HepG2 (cell line): ENCODE results near the gene ARF4. TPM values are rescaled to one million over a fixed set of nuclear protein-coding genes. Genes with fewer than 3 reads are reported as not detected.

Experiments
- ARNT ChIP-seq: fragments of 450-650 bp; IDR thresholded peaks from 2 replicates; pipeline ENCODE4 v1.6.1; 2017
- ASH2L ChIP-seq: fragments of 300-600, 200-600 bp; sonication (generic); IDR thresholded peaks from 2 replicates; pipeline ENCODE4 v1.7.0; 2017; ENCODE audit warnings: low read depth, mild to moderate bottlenecking, moderate library complexity, mixed read lengths, low read length; ENCODE audit not compliant: insufficient read length
- CREM ChIP-seq, 2 experiments: sonication (generic) in 1 of 2; formaldehyde crosslinking in 1 of 2; IDR thresholded peaks; 2 replicates each; pipeline versions ENCODE4 v1.4.0 to v1.6.1; 2016 to 2020; ENCODE audit warnings: antibody characterized with exemption in 1 of 2, mild to moderate bottlenecking in 1 of 2, missing genetic modification reagents in 1 of 2
- CTCF ChIP-seq: sonication (generic); formaldehyde crosslinking; IDR thresholded peaks from 2 replicates; pipeline ENCODE4 v1.5.0; 2020; ENCODE audit warnings: mild to moderate bottlenecking, missing genetic modification reagents, moderate library complexity
- HNRNPLL ChIP-seq: fragments of 200-400 bp; formaldehyde crosslinking; IDR thresholded peaks from 2 replicates; pipeline ENCODE4 v1.6.1; 2017; ENCODE audit warnings: mild to moderate bottlenecking, low read depth, low read length; ENCODE audit not compliant: poor library complexity, severe bottlenecking
- KLF9 ChIP-seq: IDR thresholded peaks from 2 replicates; pipeline ENCODE4 v1.6.1; 2016; ENCODE audit warnings: low read depth
- MAFF ChIP-seq: IDR thresholded peaks from 2 replicates; pipeline ENCODE4 v1.6.1; 2011; ENCODE audit warnings: low read depth, low read length, improper control_type of control experiment
- MXD4 ChIP-seq: IDR thresholded peaks from 2 replicates; pipeline ENCODE4 v1.6.1; 2016; ENCODE audit warnings: mild to moderate bottlenecking, missing biosample characterization, missing genetic modification reagents
- RELA ChIP-seq: sonication (generic); formaldehyde crosslinking; IDR thresholded peaks from 2 replicates; pipeline ENCODE4 v1.4.0; 2020; ENCODE audit warnings: missing genetic modification reagents
- RXRB ChIP-seq: IDR thresholded peaks from 2 replicates; pipeline ENCODE4 v1.6.1; 2016; ENCODE audit warnings: borderline replicate concordance, missing genetic modification reagents, missing compliant biosample characterization
- SAP130 ChIP-seq: IDR thresholded peaks from 2 replicates; pipeline ENCODE4 v1.6.1; 2016; ENCODE audit warnings: low read depth
- ZNF513 ChIP-seq: sonication (generic); formaldehyde crosslinking; conservative IDR thresholded peaks from 2 replicates; pipeline ENCODE4 v1.5.0; 2020; ENCODE audit warnings: missing genetic modification reagents
- polyA plus RNA-seq, 8 experiments: library from polyadenylated mRNA; depleted of rRNA in 3 of 8; stranded (reverse) in 7 of 8; unstranded in 1 of 8; fragments of >200 nt; fragmentation: Illumina TruSeq in 4 of 8; extraction: Trizol in 4 of 8; gene quantifications; 2 replicates each; pipeline versions ENCODE4 v1.2.1 to v1.2.3, GENCODE V29; 2011 to 2016; ENCODE audit warnings: low read depth in 4 of 8, missing spikeins in 1 of 8, mixed read lengths in 1 of 8; ENCODE audit not compliant: insufficient read depth in 1 of 8
- total RNA-seq, 5 experiments: library from RNA; depleted of rRNA; stranded (reverse); fragments of >200 nt; fragmentation: Illumina TruSeq; extraction: Trizol; gene quantifications; 2 replicates each; pipeline ENCODE4 v1.2.3, GENCODE V29; 2016; ENCODE audit warnings: low read depth in 1 of 5
- TF ChIP-seq, protein P1 (sequence below): sonication (generic); formaldehyde crosslinking; IDR thresholded peaks from 2 replicates; pipeline ENCODE4 v1.8.0; 2023; ENCODE audit warnings: mild to moderate bottlenecking, missing genetic modification reagents
- TF ChIP-seq, protein P2 (sequence below): sonication (generic); formaldehyde crosslinking; IDR thresholded peaks from 2 replicates; pipeline ENCODE4 v1.5.1; 2020; ENCODE audit warnings: mild to moderate bottlenecking, missing genetic modification reagents, moderate library complexity
- TF ChIP-seq, protein P3 (sequence below): sonication (generic); formaldehyde crosslinking; IDR thresholded peaks from 2 replicates; pipeline ENCODE4 v1.4.0; 2020; ENCODE audit warnings: missing genetic modification reagents

The ARF4 gene
- total and polyA plus RNA-seq, 2 of the 13 experiments (the other 11 are each of a cell fraction or from before 2014, with no cell fraction given), result 184 to 250 TPM

GRCh38 chr3:57544181-57545125, 52.7 kb downstream of the ARF4 start, which contains the start of gene DNAH12 (continued):
- TF ChIP-seq, protein P1, sequence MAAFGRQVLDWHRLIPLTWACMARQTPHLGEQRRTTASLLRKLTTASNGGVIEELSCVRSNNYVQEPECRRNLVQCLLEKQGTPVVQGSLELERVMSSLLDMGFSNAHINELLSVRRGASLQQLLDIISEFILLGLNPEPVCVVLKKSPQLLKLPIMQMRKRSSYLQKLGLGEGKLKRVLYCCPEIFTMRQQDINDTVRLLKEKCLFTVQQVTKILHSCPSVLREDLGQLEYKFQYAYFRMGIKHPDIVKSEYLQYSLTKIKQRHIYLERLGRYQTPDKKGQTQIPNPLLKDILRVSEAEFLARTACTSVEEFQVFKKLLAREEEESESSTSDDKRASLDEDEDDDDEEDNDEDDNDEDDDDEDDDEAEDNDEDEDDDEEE (CRISPR knock-in tag), result no peak
- TF ChIP-seq ARNT (no peak), ZNF513 (CRISPR knock-in tag) (no peak), KLF9 (CRISPR knock-in tag) (no peak), RXRB (CRISPR knock-in tag) (peak; percentile 18; the same call in 1 of the 2 replicates), CTCF (CRISPR knock-in tag) (0 out of 2 replicates have a peak, but pooled peaks have one; percentile 13), ASH2L (no peak), MAFF (peak; percentile 52; the same call in 1 of the 2 replicates), RELA (CRISPR knock-in tag) (no peak), SAP130 (CRISPR knock-in tag) (peak; percentile 74), CREM (IDR thresholded peaks at IDR 0.05) (no peak), CREM (CRISPR knock-in tag; IDR thresholded peaks at IDR 0.05) (no peak), HNRNPLL (peak; percentile 55), MXD4 (no peak)
- TF ChIP-seq, protein P2, sequence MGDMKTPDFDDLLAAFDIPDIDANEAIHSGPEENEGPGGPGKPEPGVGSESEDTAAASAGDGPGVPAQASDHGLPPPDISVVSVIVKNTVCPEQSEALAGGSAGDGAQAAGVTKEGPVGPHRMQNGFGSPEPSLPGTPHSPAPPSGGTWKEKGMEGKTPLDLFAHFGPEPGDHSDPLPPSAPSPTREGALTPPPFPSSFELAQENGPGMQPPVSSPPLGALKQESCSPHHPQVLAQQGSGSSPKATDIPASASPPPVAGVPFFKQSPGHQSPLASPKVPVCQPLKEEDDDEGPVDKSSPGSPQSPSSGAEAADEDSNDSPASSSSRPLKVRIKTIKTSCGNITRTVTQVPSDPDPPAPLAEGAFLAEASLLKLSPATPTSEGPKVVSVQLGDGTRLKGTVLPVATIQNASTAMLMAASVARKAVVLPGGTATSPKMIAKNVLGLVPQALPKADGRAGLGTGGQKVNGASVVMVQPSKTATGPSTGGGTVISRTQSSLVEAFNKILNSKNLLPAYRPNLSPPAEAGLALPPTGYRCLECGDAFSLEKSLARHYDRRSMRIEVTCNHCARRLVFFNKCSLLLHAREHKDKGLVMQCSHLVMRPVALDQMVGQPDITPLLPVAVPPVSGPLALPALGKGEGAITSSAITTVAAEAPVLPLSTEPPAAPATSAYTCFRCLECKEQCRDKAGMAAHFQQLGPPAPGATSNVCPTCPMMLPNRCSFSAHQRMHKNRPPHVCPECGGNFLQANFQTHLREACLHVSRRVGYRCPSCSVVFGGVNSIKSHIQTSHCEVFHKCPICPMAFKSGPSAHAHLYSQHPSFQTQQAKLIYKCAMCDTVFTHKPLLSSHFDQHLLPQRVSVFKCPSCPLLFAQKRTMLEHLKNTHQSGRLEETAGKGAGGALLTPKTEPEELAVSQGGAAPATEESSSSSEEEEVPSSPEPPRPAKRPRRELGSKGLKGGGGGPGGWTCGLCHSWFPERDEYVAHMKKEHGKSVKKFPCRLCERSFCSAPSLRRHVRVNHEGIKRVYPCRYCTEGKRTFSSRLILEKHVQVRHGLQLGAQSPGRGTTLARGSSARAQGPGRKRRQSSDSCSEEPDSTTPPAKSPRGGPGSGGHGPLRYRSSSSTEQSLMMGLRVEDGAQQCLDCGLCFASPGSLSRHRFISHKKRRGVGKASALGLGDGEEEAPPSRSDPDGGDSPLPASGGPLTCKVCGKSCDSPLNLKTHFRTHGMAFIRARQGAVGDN (CRISPR knock-in tag), result peak; percentile 33
- TF ChIP-seq, protein P3, sequence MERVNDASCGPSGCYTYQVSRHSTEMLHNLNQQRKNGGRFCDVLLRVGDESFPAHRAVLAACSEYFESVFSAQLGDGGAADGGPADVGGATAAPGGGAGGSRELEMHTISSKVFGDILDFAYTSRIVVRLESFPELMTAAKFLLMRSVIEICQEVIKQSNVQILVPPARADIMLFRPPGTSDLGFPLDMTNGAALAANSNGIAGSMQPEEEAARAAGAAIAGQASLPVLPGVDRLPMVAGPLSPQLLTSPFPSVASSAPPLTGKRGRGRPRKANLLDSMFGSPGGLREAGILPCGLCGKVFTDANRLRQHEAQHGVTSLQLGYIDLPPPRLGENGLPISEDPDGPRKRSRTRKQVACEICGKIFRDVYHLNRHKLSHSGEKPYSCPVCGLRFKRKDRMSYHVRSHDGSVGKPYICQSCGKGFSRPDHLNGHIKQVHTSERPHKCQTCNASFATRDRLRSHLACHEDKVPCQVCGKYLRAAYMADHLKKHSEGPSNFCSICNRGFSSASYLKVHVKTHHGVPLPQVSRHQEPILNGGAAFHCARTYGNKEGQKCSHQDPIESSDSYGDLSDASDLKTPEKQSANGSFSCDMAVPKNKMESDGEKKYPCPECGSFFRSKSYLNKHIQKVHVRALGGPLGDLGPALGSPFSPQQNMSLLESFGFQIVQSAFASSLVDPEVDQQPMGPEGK (CRISPR knock-in tag), result peak; percentile 16; the same call in 1 of the 2 replicates
